ENCODE results near the gene DIP2A.

DIP2A gene, protein sequence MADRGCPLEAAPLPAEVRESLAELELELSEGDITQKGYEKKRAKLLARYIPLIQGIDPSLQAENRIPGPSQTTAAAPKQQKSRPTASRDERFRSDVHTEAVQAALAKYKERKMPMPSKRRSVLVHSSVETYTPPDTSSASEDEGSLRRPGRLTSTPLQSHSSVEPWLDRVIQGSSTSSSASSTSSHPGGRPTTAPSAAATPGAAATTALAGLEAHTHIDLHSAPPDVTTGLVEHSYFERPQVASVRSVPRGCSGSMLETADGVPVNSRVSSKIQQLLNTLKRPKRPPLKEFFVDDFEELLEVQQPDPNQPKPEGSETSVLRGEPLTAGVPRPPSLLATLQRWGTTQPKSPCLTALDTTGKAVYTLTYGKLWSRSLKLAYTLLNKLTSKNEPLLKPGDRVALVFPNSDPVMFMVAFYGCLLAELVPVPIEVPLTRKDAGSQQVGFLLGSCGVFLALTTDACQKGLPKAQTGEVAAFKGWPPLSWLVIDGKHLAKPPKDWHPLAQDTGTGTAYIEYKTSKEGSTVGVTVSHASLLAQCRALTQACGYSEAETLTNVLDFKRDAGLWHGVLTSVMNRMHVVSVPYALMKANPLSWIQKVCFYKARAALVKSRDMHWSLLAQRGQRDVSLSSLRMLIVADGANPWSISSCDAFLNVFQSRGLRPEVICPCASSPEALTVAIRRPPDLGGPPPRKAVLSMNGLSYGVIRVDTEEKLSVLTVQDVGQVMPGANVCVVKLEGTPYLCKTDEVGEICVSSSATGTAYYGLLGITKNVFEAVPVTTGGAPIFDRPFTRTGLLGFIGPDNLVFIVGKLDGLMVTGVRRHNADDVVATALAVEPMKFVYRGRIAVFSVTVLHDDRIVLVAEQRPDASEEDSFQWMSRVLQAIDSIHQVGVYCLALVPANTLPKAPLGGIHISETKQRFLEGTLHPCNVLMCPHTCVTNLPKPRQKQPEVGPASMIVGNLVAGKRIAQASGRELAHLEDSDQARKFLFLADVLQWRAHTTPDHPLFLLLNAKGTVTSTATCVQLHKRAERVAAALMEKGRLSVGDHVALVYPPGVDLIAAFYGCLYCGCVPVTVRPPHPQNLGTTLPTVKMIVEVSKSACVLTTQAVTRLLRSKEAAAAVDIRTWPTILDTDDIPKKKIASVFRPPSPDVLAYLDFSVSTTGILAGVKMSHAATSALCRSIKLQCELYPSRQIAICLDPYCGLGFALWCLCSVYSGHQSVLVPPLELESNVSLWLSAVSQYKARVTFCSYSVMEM (N-terminal part only)

DNA sequence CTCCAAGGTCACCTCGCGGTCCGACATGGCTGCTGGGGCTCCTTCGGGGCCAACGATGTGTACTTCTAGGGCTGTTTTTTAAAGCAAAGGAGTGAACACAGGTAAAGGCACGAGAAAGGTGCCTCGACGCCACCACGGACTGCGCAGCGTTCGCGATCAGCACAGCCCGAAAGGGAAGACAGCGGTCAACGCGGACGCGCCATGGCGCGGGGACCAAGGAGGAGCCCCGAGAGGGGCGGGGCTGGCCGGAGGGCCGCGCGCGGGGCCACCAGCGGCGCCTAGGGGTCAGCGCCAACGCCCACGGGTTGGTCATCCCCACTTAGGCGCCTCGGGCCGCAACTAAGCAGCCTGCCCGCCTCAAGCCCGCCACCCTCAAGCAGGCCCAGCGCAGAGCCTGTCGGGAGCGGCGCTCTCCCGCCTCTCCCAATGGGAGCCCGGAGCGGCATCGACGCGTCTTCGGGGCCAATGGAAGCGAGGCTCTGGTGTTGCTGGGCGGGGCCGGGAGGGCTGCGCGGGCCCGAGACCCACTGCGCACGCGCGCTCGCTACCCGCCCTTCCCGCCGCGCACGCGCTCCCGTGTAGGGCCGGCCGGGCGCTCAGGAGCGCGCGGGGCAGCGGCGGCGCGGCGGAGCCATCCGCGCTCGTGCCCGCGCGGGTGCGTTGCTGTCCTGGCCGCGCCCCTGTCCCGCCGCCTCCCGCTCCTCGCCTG, at the start of gene DIP2A:
TSS of gene DIP2A (plus strand) at position 577 of the 709 bp plus-strand sequence. CDS start 241 bp downstream, outside the sequence.
- Histone ChIP-seq H3K9me3 (no peaks in the 10 kb centered on the region), H3K36me3 (replicated peaks) (peaks cover 17% of the 10 kb centered on the region), H3K4me3 (peak within 1 kb of the TSS; percentile 70), H3K4me1 (peaks cover 16% of the 10 kb centered on the region), H3K27me3 (ENCODE audit: low read depth) (no peaks in the 10 kb centered on the region)
- DNase-seq (ENCODE audit: low spot score in 2 of 2) = peak; percentile 95
- in situ Hi-C loops (cut with MboI; ENCODE audit: low sequenced_read_pairs) = no loop called here

DNA sequence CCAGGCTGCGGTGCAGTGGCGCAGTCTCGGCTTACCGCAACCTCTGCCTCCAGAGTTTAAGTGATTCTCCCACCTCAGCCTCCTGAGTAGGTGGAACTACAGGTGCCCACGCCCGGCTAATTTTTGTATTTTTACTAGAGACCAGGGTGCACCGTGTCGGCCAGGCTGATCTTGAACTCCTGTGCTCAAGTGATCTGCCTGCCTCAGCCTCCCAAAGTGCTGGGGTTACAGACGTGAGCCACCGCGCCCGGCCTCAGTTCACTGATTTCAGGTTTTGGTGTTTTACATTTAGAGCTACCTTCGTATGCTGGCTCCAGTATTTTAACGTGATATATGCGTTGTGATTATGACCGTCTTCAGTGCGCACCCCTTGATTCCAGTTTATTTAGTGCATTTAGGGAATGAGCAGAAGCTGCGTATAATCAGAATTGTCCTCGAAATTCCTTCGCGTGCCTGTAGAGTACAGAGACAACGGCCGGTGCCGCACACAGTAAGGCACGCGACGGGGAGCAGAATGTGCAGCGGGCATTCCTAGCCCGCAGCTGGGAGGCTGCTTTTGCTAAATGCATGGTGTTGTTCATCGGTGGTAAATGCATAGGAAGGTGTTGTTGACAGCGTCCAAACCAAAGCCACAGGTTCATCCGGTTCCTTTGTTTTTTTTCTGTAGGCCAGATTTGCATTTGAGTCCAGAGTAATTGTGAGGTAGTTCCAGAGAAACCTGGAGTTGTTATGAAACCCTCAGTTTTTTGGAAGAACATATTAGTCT, 48.9 kb upstream of the DIP2A start:
- no peaks in the 10 kb centered on the region; the same call in 1 of the 2 replicates for H3K4me1 ChIP-seq
- H3K9me3 ChIP-seq = no peaks in the 10 kb centered on the region
- peaks cover 28% of the 10 kb centered on the region for H3K36me3 ChIP-seq (replicated peaks)

GRCh38 chr21:46410516-46410915, 48.2 kb upstream of the DIP2A start:
- peaks cover 27% of the 10 kb centered on the region for H3K36me3 ChIP-seq (replicated peaks)
- in situ Hi-C loops (cut with MboI; ENCODE audit: low sequenced_read_pairs) = no loop called here
- no peak overlapping the region for H3K4me3 ChIP-seq

More for the DNA sequence above, 48.9 kb upstream of the DIP2A start:
- Histone ChIP-seq H3K27me3 (ENCODE audit: low read depth) (no peaks in the 10 kb centered on the region), H3K4me3 (no peak overlapping the region)
- in situ Hi-C loops (cut with MboI; ENCODE audit: low sequenced_read_pairs) = no loop called here
- no peak for DNase-seq (ENCODE audit: low spot score in 2 of 2)

GRCh38 chr21:46411236-46411635, 47.5 kb upstream of the DIP2A start:
- peaks cover 32% of the 10 kb centered on the region for H3K36me3 ChIP-seq (replicated peaks)
- H3K27me3 ChIP-seq (ENCODE audit: low read depth) = no peaks in the 10 kb centered on the region
- H3K4me3 ChIP-seq = no peak overlapping the region
- DNase-seq (ENCODE audit: low spot score in 2 of 2) = no peak
- in situ Hi-C loops (cut with MboI; ENCODE audit: low sequenced_read_pairs) = no loop called here
- no peaks in the 10 kb centered on the region for H3K9me3 ChIP-seq
- no peaks in the 10 kb centered on the region; the same call in 1 of the 2 replicates for H3K4me1 ChIP-seq

More at GRCh38 chr21:46410516-46410915, 48.2 kb upstream of the DIP2A start:
- Histone ChIP-seq H3K4me1 (no peaks in the 10 kb centered on the region; the same call in 1 of the 2 replicates), H3K27me3 (ENCODE audit: low read depth) (no peaks in the 10 kb centered on the region), H3K9me3 (no peaks in the 10 kb centered on the region)
- DNase-seq (ENCODE audit: low spot score in 2 of 2) = no peak

GRCh38 chr21:46411691-46412090, 47.0 kb upstream of the DIP2A start:
- Histone ChIP-seq H3K9me3 (no peaks in the 10 kb centered on the region), H3K36me3 (replicated peaks) (peaks cover 32% of the 10 kb centered on the region), H3K27me3 (ENCODE audit: low read depth) (no peaks in the 10 kb centered on the region), H3K4me3 (no peak overlapping the region), H3K4me1 (no peaks in the 10 kb centered on the region; the same call in 1 of the 2 replicates)
- DNase-seq (ENCODE audit: low spot score in 2 of 2) = no peak
- in situ Hi-C loops (cut with MboI; ENCODE audit: low sequenced_read_pairs) = no loop called here

DNA sequence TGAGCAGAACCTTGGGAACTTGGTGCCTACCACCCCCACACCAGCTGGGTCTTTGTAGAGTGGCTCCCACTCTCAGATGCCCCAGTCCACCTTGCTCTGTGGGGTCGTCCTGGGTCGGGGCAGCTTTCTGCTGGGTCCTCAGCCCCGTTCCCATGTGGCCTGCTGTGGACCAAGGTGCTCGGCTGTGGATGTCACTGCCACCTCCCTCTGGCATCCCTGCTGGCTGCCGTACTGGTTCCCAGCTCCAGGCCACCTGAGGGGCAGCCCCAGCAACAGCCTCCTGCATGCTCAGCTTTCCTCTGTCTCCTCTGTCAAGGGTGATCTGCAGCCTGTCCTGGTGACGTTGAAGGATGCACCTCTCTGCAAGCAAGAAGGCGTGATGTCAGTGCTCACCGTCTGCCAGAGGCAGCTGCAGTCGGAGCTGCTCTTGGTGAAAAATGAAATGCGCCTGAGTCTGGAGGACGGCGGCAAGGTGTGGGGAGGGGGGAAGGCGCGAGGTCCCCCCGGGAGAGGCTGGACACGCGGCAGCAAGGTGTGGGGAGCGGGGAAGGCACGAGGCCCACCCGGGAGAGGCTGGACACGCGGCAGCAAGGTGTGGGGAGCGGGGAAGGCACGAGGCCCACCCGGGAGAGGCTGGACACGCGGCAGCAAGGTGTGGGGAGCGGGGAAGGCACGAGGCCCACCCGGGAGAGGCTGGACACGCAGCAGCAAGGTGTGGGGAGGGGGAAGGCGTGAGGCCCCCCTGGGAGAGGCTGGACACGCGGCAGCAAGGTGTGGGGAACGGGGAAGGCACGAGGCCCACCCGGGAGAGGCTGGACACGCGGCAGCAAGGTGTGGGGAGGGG, 45.9 kb upstream of the DIP2A start:
- peaks cover 32% of the 10 kb centered on the region for H3K36me3 ChIP-seq (replicated peaks)
- no peaks in the 10 kb centered on the region for H3K9me3 ChIP-seq
- H3K4me1 ChIP-seq = no peaks in the 10 kb centered on the region
- H3K27me3 ChIP-seq (ENCODE audit: low read depth) = no peaks in the 10 kb centered on the region
- in situ Hi-C loops (cut with MboI; ENCODE audit: low sequenced_read_pairs) = no loop called here
- DNase-seq (ENCODE audit: low spot score in 2 of 2) = no peak
- no peak overlapping the region for H3K4me3 ChIP-seq

DNA sequence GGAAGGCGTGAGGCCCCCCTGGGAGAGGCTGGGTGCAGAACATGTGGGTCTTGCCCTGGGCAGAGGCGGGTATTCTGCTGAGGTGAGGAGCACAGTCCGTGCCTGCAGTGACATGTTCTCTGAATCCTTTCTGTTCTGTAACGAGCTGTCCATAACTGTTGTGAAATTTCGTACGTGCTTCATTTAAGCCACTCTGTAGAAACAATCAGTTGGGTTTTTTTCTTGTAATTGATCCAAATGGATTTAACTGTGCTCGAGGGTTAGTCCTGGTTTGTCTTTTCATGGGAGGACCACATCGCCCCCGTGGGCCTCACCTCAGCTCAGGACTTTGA, 45.4 kb upstream of the DIP2A start:
- no peaks in the 10 kb centered on the region for H3K4me1 ChIP-seq
- H3K27me3 ChIP-seq (ENCODE audit: low read depth) = no peaks in the 10 kb centered on the region
- in situ Hi-C loops (cut with MboI; ENCODE audit: low sequenced_read_pairs) = no loop called here
- peaks cover 33% of the 10 kb centered on the region for H3K36me3 ChIP-seq (replicated peaks)
- no peak overlapping the region for H3K4me3 ChIP-seq
- H3K9me3 ChIP-seq = no peaks in the 10 kb centered on the region
- no peak for DNase-seq (ENCODE audit: low spot score in 2 of 2)

DNA sequence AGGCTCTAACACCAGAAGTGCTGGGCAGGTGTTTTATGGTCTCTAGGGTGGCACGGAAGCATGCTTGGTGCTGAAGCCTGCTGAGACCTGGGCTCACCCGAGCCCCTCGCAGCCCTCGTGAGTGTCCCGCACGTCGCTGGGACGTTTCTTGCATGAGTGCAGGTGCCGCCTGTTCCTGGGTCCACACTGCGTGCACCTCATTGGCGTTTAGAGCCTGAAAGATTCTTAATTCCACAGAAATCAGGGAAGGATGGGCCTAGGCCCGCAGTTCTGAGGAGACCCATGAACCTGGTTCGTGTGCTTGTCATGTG, 43.8 kb upstream of the DIP2A start:
- in situ Hi-C loops (cut with MboI; ENCODE audit: low sequenced_read_pairs) = no loop called here
- Histone ChIP-seq H3K9me3 (no peaks in the 10 kb centered on the region), H3K36me3 (replicated peaks) (peaks cover 32% of the 10 kb centered on the region)

DNA sequence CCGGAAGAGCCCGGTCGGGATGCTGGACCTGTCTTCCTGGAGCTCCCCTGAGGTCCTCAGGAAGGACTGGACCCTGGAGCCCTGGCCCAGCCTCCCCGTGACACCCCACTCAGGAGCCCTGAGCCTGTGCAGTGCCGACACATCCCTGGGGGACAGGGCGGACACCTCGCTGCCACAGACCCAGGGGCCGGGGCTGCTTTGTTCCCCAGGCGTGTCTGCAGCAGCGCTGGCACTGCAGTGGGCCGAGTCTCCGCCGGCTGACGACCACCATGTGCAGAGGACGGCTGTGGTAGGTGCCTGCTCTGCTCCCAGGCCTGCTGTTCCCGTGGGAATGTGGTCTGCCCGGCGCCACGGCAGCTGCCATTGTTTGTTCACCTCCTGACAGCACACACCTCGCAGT, 42.1 kb upstream of the DIP2A start:
- H3K36me3 ChIP-seq (replicated peaks) = peaks cover 34% of the 10 kb centered on the region
- no peaks in the 10 kb centered on the region for H3K4me1 ChIP-seq
- in situ Hi-C loops (cut with MboI; ENCODE audit: low sequenced_read_pairs) = no loop called here
- no peaks in the 10 kb centered on the region for H3K9me3 ChIP-seq
- H3K4me3 ChIP-seq = no peak overlapping the region
- H3K27me3 ChIP-seq (ENCODE audit: low read depth) = no peaks in the 10 kb centered on the region
- DNase-seq (ENCODE audit: low spot score in 2 of 2) = no peak

More for the DNA sequence above, 43.8 kb upstream of the DIP2A start:
- H3K4me3 ChIP-seq = no peak overlapping the region
- H3K4me1 ChIP-seq = no peaks in the 10 kb centered on the region
- DNase-seq (ENCODE audit: low spot score in 2 of 2) = no peak
- H3K27me3 ChIP-seq (ENCODE audit: low read depth) = no peaks in the 10 kb centered on the region

DNA sequence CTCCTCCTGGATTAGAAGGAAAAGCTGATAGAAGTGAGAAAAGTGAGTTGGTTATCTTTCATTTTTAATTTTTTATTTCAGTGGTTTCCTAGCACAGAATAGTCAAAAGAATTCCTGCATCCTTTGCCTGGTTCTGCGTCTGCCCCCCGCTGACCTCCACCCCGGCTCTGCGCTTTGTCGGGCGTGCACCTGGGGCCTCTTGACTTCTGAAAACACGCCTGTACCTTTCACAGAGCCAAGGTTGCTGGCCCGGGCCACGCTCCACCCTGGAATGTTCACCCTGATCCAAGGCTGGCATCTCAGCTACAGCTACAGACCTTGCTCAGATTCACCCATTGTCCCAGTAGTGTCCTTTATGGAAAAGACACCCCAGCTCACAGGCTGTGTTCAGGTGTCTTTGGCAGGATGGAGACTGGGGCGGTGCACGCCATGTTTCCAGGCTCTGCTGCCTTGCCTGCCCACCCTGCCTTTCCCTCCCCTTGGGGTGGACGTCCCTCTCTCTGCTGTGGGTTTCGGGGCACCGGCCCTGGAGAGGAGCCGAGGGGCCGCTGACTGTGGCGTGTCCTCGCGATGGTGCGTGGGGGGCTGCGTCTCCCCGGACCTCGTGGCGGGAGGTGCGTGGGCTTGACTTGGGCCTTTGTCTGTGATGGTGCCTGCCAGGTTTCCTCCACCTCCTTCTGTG, 40.3 kb upstream of the DIP2A start:
- H3K9me3 ChIP-seq = no peaks in the 10 kb centered on the region
- no peaks in the 10 kb centered on the region for H3K27me3 ChIP-seq (ENCODE audit: low read depth)
- peaks cover 33% of the 10 kb centered on the region for H3K36me3 ChIP-seq (replicated peaks)
- DNase-seq (ENCODE audit: low spot score in 2 of 2) = no peak
- in situ Hi-C loops (cut with MboI; ENCODE audit: low sequenced_read_pairs) = no loop called here
- no peaks in the 10 kb centered on the region for H3K4me1 ChIP-seq
- no peak overlapping the region for H3K4me3 ChIP-seq

DNA sequence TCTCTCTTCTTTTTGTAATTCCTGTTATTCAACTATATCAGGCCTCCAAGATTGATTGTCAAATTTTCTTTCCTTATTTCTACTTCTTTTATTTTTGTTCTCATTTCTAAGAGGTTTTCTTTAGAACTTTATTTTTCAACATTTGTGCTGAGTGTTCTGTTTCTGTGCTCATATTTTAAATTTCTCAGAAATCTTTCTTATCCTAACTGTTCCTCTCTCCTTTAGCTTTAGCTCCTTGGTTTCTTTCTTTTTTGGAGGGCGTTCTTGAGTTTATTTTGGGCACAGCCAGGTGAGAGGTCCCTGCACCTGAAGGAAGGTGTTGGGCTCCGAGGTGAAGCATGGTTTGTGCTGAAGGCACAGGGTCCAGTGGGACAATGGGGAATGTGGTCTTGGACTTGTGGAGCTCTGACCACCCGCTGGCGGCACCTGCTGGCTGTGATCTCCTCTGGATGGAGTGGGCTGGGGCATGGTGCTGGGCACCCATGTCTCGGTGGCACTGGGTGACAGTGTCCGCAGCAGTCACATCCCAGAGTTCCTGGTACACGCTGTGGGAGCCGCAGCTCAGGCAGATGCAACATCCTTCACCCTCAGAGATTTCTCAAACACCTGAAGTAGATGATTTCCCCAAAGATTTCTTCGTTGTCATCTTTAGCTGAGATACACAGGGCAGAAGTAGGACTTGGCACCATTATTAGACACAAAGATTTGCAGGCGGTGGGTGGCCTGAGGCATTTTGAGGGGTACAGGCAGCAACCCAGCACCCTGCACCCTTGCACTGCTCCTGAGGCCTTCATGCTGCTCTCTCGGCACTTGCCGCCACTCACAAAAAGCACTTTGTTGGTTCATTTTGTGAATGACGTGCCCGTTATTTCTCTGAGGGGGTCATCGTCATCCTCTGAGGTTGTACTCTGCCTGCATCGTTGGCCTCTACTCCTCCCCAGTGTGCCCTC, 38.2 kb upstream of the DIP2A start:
- no peak overlapping the region for H3K4me3 ChIP-seq
- in situ Hi-C loops (cut with MboI; ENCODE audit: low sequenced_read_pairs) = no loop called here
- no peaks in the 10 kb centered on the region for H3K9me3 ChIP-seq
- H3K4me1 ChIP-seq = no peaks in the 10 kb centered on the region
- no peak for DNase-seq (ENCODE audit: low spot score in 2 of 2)
- H3K36me3 ChIP-seq (replicated peaks) = peaks cover 33% of the 10 kb centered on the region
- H3K27me3 ChIP-seq (ENCODE audit: low read depth) = no peaks in the 10 kb centered on the region

Measured in HAP-1 (cell line).